Endothelial cell of umbilical vein (primary cell): Measurements from ENCODE around the gene NHS.

Experiments
- CTCF ChIP-seq, 2 donors: IDR thresholded peaks; 1 replicate in 1 of 2; 2 replicates in 1 of 2; pipeline ENCODE4 v1.5.1; 2011; ENCODE audit warnings: low read length in 2 of 2, mild to moderate bottlenecking in 2 of 2, moderate library complexity in 2 of 2, control low read depth in 1 of 2, inconsistent platforms in 1 of 2, low read depth in 1 of 2; ENCODE audit not compliant: insufficient read depth in 1 of 2; ENCODE audit errors: extremely low read depth in 1 of 2
- EZH2 ChIP-seq: IDR thresholded peaks from 2 replicates; pipeline ENCODE4 v1.6.1; 2012; ENCODE audit warnings: borderline replicate concordance, low read depth, mild to moderate bottlenecking, moderate library complexity, low read length, inconsistent platforms; ENCODE audit not compliant: severe bottlenecking
- POLR2A ChIP-seq: IDR thresholded peaks from 2 replicates; pipeline ENCODE4 v1.6.1; 2012; ENCODE audit warnings: low read depth, mild to moderate bottlenecking, control low read depth, low read length

- TF ChIP-seq EZH2 (no peak), CTCF (IDR thresholded peaks at IDR 0.05; ENCODE audit: extremely low read depth in 1 of 2, insufficient read depth in 1 of 2, low read depth in 1 of 2, low read length in 2 of 2) (no peak), POLR2A (no peak)
Observed at GRCh38 chrX:17465802-17466201, 90.8 kb downstream of the NHS start.
